Stimulated activated CD4-positive, alpha-beta T cell treated with anti-CD3 and anti-CD28 coated beads, Interleukin-2, amount 100 ng/mL, for 24 hours (primary cell): Measurements from ENCODE around the gene SIMC1.

Experiments
- DNase-seq, 2 donors: peaks; one replicate each; pipeline ENCODE4 v3.0.0-alpha.2; 2020

Gene SIMC1

GRCh38 chr5:176317534-176318374, 79.5 kb downstream of the SIMC1 start:
- DNase-seq: no peak

GRCh38 chr5:176319827-176320554, 81.8 kb downstream of the SIMC1 start:
- no peak for DNase-seq

- no peak for DNase-seq
These were observed 82.4 kb downstream of the SIMC1 start for GRCh38 chr5:176320577-176320976.

- DNase-seq: no peak
These were observed 96.0 kb downstream of the SIMC1 start for GRCh38 chr5:176334031-176334770.

GRCh38 chr5:176337913-176338312, 99.7 kb downstream of the SIMC1 start:
- DNase-seq: no peak

- DNase-seq: no peak
These were observed 101.1 kb downstream of the SIMC1 start for GRCh38 chr5:176339304-176339703.

GRCh38 chr5:176341325-176342157, 103.3 kb downstream of the SIMC1 start:
- DNase-seq: no peak

GRCh38 chr5:176342158-176342483, 103.9 kb downstream of the SIMC1 start:
- DNase-seq: no peak

- no peak for DNase-seq
These were observed 104.7 kb downstream of the SIMC1 start for GRCh38 chr5:176342766-176343458.

- no peak for DNase-seq
These were observed 112.2 kb downstream of the SIMC1 start for GRCh38 chr5:176350416-176350815.

- no peak for DNase-seq
These were observed 114.1 kb downstream of the SIMC1 start for GRCh38 chr5:176352116-176352878.

- no peak for DNase-seq
These were observed 115.3 kb downstream of the SIMC1 start for GRCh38 chr5:176353533-176353932.

- DNase-seq: no peak
These were observed 117.4 kb downstream of the SIMC1 start for GRCh38 chr5:176355400-176356178.

GRCh38 chr5:176356179-176356566, 117.9 kb downstream of the SIMC1 start:
- no peak for DNase-seq

- no peak for DNase-seq
These were observed 121.4 kb downstream of the SIMC1 start for GRCh38 chr5:176359658-176360057.

GRCh38 chr5:176360894-176361436, 122.7 kb downstream of the SIMC1 start:
- peak; percentile 26 to 32 for DNase-seq

- peak; percentile 95 to 96 for DNase-seq
These were observed 123.4 kb downstream of the SIMC1 start, which contains the start of gene KIAA1191 for GRCh38 chr5:176361437-176362232. KIAA1191 (minus strand) TSS chr5:176361764; CDS start chr5:176359508, 2,256 bp downstream.

GRCh38 chr5:176362233-176362490, 123.9 kb downstream of the SIMC1 start:
- DNase-seq: no peak

GRCh38 chr5:176364765-176365350, 126.6 kb downstream of the SIMC1 start:
- no peak for DNase-seq
